Osteoblast (primary cell): Measurements from ENCODE around the gene PLXNA3. TPM values are rescaled to one million over a fixed set of nuclear protein-coding genes. Genes with fewer than 3 reads are reported as not detected.

Source experiments
- DNase-seq: peaks from one replicate; pipeline ENCODE4 v3.0.0; 2011; ENCODE audit warnings: low spot score, mixed read lengths; ENCODE audit not compliant: insufficient read length; ENCODE audit errors: missing footprints
- H2AFZ ChIP-seq: 2 replicates; pipeline ENCODE4 v1.6.0; 2011; ENCODE audit warnings: mild to moderate bottlenecking, low read length
- H3K27ac ChIP-seq: 2 replicates; pipeline ENCODE4 v1.5.1; 2011; ENCODE audit warnings: mild to moderate bottlenecking, low read depth, low read length, moderate library complexity
- H3K27me3 ChIP-seq: 2 replicates; pipeline ENCODE4 v1.6.0; 2012; ENCODE audit warnings: mild to moderate bottlenecking, control low read depth, inconsistent platforms, low read length, moderate library complexity; ENCODE audit not compliant: insufficient read depth
- H3K36me3 ChIP-seq: 2 replicates; pipeline ENCODE4 v1.5.1; 2011; ENCODE audit warnings: mild to moderate bottlenecking, low read length, control low read depth, moderate library complexity; ENCODE audit not compliant: insufficient read depth
- H3K4me1 ChIP-seq: 2 replicates; pipeline ENCODE4 v1.5.1; 2011; ENCODE audit warnings: mild to moderate bottlenecking, low read length, control low read depth, moderate library complexity; ENCODE audit not compliant: insufficient read depth
- H3K4me2 ChIP-seq: 2 replicates; pipeline ENCODE4 v1.6.0; 2011; ENCODE audit warnings: mild to moderate bottlenecking, low read length; ENCODE audit not compliant: insufficient read depth
- H3K4me3 ChIP-seq: fragments of 200-600 bp; sonication (generic); 3 replicates; pipeline ENCODE4 v1.5.1; 2012; ENCODE audit warnings: mild to moderate bottlenecking, low read length, inconsistent platforms; ENCODE audit not compliant: insufficient read depth
- H3K79me2 ChIP-seq: 2 replicates; pipeline ENCODE4 v1.6.0; 2012; ENCODE audit warnings: mild to moderate bottlenecking, low read length, control low read depth, inconsistent platforms; ENCODE audit not compliant: insufficient read depth
- H3K9me3 ChIP-seq: 2 replicates; pipeline ENCODE4 v1.5.1; 2011; ENCODE audit warnings: low read depth, low read length, control low read depth
- H4K20me1 ChIP-seq: 2 replicates; pipeline ENCODE4 v1.6.0; 2012; ENCODE audit warnings: mild to moderate bottlenecking, low read length, control low read depth; ENCODE audit not compliant: insufficient read depth
- total RNA-seq: library from RNA; depleted of rRNA; stranded (reverse); fragments of >200 nt; gene quantifications from 2 replicates; pipeline ENCODE4 v1.2.3, GENCODE V29; 2012
- TF ChIP-seq, protein P1 (sequence below): IDR thresholded peaks from 2 replicates; pipeline ENCODE4 v1.5.1; 2011; ENCODE audit warnings: mild to moderate bottlenecking, low read depth, low read length, moderate library complexity; ENCODE audit errors: extremely low read depth

Gene PLXNA3
- total RNA-seq, 1 donor = 18.8 TPM

DNA sequence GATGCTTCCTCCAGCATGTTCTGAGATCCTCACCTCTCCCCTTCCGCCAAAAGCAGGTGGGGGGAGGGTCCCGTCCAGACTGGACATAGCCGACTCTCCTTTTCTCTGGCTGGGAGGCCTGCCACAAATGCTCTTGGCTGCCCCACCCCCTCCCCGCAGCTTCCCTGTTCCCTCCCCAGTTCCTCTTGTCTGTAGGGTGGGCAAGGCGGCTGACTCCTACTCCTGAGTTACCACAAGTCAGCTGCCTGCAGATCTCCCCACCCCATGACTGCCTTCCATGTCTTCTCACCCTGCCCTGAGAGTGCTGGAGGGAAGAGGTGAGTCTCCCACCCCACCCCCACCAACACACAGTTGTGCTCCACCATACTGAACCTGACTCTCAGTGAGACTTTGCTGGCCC lies 26.7 kb upstream of the PLXNA3 start:
- Histone ChIP-seq H3K4me1 (peaks cover 7% of the 10 kb centered on the region), H3K79me2 (peaks cover 29% of the 10 kb centered on the region), H3K36me3 (peaks cover 14% of the 10 kb centered on the region), H3K4me2 (no peak overlapping the region), H4K20me1 (peaks cover 10% of the 10 kb centered on the region), H3K4me3 (no peak overlapping the region), H3K27ac (no peak overlapping the region), H3K27me3 (no peaks in the 10 kb centered on the region), H3K9me3 (no peaks in the 10 kb centered on the region), H2AFZ (no peak overlapping the region)
- no peak for DNase-seq
- TF ChIP-seq, protein P1, sequence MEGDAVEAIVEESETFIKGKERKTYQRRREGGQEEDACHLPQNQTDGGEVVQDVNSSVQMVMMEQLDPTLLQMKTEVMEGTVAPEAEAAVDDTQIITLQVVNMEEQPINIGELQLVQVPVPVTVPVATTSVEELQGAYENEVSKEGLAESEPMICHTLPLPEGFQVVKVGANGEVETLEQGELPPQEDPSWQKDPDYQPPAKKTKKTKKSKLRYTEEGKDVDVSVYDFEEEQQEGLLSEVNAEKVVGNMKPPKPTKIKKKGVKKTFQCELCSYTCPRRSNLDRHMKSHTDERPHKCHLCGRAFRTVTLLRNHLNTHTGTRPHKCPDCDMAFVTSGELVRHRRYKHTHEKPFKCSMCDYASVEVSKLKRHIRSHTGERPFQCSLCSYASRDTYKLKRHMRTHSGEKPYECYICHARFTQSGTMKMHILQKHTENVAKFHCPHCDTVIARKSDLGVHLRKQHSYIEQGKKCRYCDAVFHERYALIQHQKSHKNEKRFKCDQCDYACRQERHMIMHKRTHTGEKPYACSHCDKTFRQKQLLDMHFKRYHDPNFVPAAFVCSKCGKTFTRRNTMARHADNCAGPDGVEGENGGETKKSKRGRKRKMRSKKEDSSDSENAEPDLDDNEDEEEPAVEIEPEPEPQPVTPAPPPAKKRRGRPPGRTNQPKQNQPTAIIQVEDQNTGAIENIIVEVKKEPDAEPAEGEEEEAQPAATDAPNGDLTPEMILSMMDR = no peak

DNA sequence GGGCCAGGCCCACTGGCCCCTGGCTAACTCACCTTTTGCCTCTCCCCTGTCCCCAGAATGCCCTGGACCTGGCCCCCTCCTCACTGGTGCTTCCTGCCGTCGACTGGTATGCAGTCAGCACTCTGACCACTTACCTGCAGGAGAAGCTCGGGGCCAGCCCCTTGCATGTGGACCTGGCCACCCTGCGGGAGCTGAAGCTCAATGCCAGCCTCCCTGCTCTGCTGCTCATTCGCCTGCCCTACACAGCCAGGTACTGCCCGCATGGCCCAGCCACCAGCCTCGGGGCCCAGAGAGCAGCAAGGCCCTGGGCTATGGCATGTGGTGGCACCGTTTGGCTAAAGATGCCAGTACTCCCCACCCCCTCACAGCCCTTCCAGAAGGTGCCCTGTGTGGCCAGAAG lies 25.9 kb upstream of the PLXNA3 start:
- H3K79me2 ChIP-seq = peaks cover 31% of the 10 kb centered on the region
- H3K4me3 ChIP-seq = no peak overlapping the region
- no peak overlapping the region for H3K27ac ChIP-seq
- no peak overlapping the region for H2AFZ ChIP-seq
- H3K4me1 ChIP-seq = peaks cover 7% of the 10 kb centered on the region
- TF ChIP-seq, protein P1 = no peak
- DNase-seq = no peak
- peaks cover 14% of the 10 kb centered on the region for H3K36me3 ChIP-seq
- H4K20me1 ChIP-seq = peaks cover 10% of the 10 kb centered on the region
- H3K4me2 ChIP-seq = no peak overlapping the region
- H3K9me3 ChIP-seq = no peaks in the 10 kb centered on the region
- no peaks in the 10 kb centered on the region for H3K27me3 ChIP-seq

DNA sequence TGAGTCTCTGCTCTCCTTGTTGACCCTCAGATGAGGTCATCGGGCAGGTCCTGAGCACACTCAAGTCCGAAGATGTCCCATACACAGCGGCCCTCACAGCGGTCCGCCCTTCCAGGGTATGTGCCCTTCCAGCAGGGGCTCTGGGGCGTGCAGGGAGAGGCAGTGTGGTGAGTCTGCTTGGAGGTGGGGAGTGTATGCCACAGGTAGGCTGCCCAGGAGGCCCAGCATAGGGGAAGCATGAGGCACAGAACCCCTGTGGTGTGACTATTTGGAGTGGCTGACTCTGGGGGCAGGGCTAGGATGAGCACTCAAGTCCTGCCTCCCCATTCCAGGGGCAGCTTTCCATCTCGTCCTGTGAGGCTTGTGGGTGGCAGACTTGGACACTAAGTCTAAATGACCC lies 24.5 kb upstream of the PLXNA3 start:
- no peaks in the 10 kb centered on the region for H3K27me3 ChIP-seq
- H3K4me1 ChIP-seq = peaks cover 12% of the 10 kb centered on the region
- H3K4me3 ChIP-seq = no peak overlapping the region
- H2AFZ ChIP-seq = no peak overlapping the region
- TF ChIP-seq, protein P1 = no peak
- H3K4me2 ChIP-seq = no peak overlapping the region
- peaks cover 14% of the 10 kb centered on the region for H3K36me3 ChIP-seq
- H4K20me1 ChIP-seq = peaks cover 20% of the 10 kb centered on the region
- DNase-seq = peak; percentile 80
- no peak overlapping the region for H3K27ac ChIP-seq
- no peaks in the 10 kb centered on the region for H3K9me3 ChIP-seq
- peaks cover 43% of the 10 kb centered on the region for H3K79me2 ChIP-seq

DNA sequence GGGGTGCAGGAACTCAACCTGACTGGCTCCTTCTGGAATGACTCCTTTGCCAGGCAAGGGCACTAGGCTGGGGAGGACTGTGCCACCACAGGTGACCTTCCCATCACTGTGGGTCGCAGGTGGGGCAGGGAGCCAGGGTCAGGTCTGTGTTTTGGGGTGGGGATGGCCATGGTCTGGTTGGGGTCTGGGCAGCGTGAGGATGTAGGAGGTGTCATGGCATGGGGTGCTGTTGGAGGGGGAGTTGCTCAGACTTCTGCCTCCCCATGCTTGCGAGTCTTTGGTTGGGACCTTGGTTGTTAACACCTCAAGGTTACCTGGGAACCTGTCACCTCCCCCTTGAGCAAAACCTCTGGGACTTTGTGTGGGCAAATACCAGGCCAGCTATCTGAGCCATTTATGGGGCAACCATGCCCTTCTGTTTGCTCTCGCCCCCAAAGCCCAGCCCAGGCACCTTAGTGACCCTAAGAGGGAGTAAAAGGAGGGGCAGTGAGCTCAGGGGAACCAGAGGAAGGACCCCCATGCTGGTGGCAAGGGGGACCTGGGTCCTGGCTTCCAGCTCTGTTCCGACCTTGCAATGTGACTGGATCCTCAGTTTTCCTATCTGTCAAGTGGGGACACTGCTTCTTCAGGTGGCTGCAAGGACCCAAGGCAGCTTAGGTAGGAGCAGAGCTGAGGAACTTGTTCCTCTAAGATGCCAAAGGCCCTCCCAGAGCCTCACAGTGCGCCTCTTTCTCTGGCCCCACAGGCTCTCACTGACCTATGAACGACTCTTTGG lies 23.5 kb upstream of the PLXNA3 start:
- no peak overlapping the region for H2AFZ ChIP-seq
- H3K4me3 ChIP-seq = no peak overlapping the region
- peaks cover 14% of the 10 kb centered on the region for H3K36me3 ChIP-seq
- H3K79me2 ChIP-seq = peaks cover 42% of the 10 kb centered on the region
- H3K4me1 ChIP-seq = peaks cover 11% of the 10 kb centered on the region
- H3K9me3 ChIP-seq = no peaks in the 10 kb centered on the region
- no peaks in the 10 kb centered on the region for H3K27me3 ChIP-seq
- no peak overlapping the region for H3K4me2 ChIP-seq
- H4K20me1 ChIP-seq = peaks cover 28% of the 10 kb centered on the region
- no peak overlapping the region for H3K27ac ChIP-seq
- peak; percentile 87 for DNase-seq
- TF ChIP-seq, protein P1 = no peak
